Measurements from ENCODE around the gene MS4A6A.
"Not testable (repeated sequence)": the region's sequence is repeated elsewhere in the genome, so short reads cannot be mapped to it uniquely, and the experiment has no call there.

The MS4A6A gene

DNA sequence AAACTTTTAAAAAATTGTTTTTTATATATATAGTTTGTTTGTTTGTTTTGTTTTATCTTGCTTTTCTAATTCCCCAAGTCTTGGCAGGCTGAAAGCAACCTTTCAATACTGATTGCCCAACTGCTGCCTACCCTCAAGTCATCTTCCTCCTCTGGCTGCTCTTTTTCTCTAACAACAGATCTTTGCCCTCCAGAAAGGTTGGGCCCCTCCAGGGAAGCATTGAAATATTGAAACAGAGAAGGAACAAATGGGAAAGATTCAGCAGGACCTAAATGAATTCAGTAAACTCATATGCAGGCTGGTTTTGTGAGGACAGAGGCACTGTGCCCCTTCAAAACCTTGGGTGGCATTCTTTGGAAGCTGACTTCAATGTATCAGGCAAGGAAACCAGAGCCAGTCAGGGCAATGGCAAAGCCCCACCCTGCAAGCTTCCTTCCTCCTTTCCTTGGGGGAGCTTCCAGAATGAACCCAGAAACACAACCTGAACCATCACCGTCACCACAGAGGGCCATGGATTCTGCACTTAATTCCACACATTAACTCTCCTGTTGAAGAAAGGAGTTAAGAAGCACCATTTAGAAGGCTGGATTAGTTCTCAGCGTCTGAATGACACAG, 815 bp upstream of the MS4A6A start:
- no peak for DNase-seq

- no peak for DNase-seq
These were observed 7.0 kb downstream of the MS4A6A start for GRCh38 chr11:60175860-60176275.

DNA sequence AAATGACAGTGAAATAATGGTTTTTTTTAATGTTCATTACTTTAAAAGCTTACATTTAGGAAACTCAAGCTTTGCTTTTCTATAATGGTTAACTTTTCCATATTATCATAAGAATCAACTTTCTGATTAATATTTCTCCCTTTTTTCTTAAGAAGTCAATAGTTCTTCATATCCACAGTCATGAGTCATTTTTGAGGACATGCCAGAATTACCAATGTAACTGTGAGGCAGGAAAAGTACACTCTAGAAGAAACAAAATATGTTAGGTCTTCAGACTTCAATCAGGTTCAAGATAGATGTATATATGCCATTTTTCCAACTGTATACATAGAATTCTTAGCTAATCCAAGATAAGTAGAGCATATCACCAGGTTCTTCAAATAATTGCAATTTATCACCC, 10.9 kb downstream of the MS4A6A start:
- no peak for DNase-seq

- DNase-seq = no peak
These were observed 12.3 kb downstream of the MS4A6A start for GRCh38 chr11:60170566-60170965.

GRCh38 chr11:60169264-60169915, 13.5 kb downstream of the MS4A6A start:
- no peak for DNase-seq

DNA sequence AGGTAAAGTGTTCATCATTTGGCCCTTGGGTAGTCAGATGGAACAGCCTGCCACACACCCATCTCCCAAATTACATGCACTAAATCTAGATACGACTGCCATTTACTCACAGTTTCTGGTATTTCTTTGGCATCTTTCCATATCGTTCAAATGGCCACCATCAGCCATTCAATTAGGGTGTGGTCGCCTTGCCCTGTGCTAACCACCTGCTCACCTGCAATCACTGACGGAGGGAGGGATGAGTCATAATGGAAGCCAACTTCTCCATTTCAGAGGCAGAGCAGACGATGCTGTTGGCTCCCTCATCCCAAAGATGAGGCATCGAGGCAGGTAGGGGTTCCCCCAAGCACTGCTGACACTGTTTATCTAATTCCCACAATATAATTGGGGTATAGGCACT, 14.6 kb downstream of the MS4A6A start:
- no peak for DNase-seq

DNA sequence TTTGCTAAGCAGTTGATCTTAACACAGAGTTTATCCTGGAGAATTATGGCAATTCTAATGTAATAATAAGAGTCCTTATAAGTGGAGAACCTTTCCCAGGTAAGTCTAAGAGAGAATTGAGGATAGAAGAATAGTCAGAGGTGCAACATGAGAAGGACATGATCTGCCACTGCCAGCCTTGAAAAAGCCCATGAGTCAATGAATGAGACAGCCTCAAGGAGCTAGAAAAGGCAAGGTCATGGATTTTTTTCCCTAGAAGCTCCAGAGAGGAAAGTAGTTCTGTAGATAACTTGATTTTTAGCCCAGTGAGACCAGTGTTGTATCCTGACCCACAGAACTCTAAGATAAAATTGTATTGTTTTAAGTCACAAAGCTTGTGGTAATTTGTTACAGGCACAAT, 16.9 kb downstream of the MS4A6A start:
- DNase-seq = no peak

DNA sequence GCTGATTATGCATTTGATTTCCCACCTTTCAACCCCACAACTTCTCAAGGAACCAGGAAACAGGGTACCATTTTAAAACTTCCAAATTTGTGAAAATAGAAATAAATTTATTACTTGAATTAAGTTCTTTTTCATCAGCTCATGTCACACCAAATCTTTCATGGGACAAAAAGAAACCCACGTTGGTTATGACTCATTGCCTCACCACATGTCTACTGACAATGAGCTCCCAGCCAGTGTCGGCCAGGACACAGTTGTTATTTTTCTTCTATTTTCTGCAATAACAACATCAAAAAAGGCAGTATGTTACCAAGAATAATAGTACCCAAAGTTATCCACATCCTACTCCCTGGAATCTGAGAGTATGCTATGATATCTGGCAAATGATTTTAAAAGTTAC, 17.3 kb downstream of the MS4A6A start:
- DNase-seq = no peak

- no peak for DNase-seq
These were observed 18.3 kb downstream of the MS4A6A start for GRCh38 chr11:60164550-60165075.

DNA sequence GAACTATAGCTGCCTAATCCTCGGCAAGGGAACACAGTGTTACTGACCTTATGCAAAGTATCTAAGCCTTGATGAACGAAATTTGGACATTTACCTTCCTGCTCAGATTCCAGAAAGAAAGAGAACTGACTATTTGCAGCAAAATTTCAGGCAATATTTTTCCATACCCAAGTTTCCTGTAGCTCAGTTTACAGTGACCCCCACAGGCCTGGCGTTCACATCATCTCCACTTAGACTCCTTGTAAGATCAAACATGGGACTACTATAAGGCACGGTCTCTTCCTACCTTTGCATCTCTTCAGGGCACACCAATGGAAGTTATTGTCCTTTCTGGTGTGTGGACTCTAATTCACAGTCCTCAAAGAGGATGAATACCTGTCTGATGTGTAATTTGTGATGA, 21.1 kb downstream of the MS4A6A start:
- no peak for DNase-seq

DNA sequence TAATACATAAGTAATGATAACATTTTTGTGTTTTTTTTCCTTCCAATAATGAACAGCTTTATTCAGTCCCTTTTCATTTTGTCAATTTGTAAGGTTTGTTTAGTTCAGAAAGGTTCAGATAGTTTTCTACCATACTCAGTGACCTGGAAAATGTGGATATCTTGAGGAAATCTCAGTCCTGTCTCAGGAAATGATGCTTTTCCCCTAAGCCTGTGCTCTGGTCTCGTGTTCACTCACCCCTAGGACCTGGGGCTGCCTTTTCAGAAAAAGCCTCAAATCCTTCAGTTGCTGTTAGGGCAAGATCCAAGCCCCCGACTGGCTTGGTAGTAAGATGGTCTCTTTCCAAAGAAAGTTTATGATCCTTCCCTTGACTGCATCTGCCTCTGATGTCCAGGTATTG, 21.8 kb downstream of the MS4A6A start:
- DNase-seq = no peak

DNA sequence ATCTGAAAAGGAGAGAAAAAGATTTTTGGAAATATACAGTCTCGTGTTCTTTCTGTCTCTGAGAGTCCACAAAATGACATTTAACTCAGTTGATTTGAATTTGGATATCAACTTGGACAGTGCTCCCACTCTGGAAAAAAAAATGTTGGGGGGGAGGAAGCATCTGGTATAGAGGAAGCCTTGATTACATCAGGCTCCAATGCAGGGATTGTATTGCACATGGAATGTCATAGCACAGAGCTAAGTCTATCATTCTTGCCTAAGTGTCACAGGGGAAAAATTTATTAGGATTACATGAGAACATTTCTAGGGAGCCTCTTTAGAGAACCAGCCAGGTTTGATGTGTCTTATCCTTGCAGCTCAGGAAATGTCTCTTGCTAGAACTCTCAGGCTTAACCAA, 23.0 kb downstream of the MS4A6A start:
- DNase-seq = no peak

GRCh38 chr11:60159284-60159683, 23.6 kb downstream of the MS4A6A start:
- no peak for DNase-seq

- DNase-seq = no peak
These were observed 24.2 kb downstream of the MS4A6A start for GRCh38 chr11:60158636-60159035.

DNA sequence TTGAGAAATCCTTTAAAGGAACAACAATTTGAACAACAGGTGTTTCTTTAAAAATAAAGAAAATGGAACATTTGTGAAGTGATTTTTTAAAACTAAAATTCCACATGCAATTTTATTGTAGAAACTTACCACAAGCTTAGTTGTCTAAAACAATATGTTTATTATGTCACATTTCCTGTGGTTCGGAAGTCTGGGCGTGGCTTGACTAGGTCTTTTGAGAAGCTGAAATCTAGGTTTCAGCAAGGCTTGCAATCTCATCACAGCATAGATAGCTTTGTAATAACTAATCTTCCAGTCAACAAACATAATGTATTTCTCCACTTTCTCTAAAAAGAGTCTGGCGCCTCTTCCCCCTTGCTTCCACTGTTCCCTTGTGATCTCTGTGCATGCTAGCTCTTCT, 27.0 kb downstream of the MS4A6A start:
- DNase-seq = no peak

DNA sequence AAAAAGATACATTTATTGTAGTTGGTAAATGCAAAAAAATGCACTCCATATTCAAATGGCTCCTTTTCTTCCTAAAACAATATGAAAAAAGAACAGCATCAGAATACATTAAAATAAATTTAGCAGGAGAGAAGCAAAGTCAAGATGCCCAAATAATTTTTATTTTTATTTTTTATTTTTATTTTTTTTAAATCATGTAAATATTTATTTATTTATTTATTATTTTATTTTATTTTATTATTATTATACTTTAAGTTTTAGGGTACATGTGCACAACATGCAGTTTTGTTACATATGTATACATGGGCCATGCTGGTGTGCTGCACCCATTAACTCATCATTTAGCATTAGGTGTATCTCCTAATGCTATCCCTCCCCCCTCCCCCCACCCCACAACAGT, 30.2 kb downstream of the MS4A6A start:
- DNase-seq = not testable (repeated sequence)

DNA sequence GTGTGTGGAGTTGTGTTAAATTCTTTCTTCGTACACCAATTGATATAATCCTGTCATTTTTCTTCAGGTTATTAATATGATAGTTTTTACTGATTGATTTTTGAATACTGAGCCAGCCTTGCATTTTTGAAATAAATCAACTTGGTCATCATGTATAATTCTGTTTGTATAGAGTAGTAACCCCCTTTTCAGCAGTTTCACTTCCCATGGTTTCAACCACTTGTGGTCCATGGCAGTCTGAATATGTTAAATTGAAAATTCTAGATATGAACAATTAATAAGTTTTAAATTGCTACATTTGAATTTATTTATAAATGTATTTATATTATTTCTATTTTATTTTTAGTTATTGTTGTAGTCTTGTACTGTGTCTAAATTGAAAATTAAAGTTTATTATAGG, 32.6 kb downstream of the MS4A6A start:
- no peak for DNase-seq

DNA sequence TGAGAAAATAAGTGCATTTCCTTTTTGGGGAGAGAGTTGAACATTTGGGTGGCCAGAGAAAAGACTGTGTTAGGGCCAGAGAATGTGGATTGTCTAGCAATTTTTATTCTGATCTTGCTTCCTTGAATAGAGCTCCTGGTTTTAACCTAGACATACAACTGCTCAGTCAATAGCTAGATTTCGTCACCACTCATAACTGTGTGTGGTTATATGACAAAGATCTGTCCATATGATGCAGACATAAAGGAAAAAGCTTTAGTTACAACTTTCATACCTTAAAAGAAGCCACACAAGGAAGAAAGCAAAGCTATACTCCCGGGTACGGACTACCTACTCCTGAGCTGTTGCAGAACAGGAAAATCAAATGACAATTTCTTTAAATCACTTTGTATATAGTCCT, 37.2 kb downstream of the MS4A6A start:
- no peak for DNase-seq

GRCh38 chr11:60143768-60144167, 39.1 kb downstream of the MS4A6A start:
- DNase-seq = no peak

- DNase-seq = no peak
These were observed 49.0 kb downstream of the MS4A6A start for GRCh38 chr11:60133917-60134316.

GRCh38 chr11:60131912-60132311, 51.0 kb downstream of the MS4A6A start:
- no peak for DNase-seq

DNA sequence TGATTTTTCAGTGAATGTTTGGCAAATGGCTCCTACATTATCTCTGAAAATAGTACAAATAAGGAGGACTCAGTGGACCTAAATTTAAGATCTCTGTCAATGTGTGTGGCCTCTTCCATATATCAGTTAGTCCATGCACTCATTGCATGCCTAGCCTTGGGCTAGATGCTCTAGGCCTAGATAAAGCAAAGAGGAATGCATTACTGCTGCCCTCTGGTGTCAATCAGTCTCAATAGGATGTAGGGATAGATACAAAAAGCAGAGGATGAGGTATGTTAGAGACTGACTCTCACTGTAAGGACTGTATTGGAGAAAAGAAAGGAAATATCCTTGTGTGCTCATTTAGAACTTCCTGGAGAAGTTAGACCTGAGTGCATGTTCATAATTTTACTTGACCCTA, 52.4 kb downstream of the MS4A6A start:
- no peak for DNase-seq

DNA sequence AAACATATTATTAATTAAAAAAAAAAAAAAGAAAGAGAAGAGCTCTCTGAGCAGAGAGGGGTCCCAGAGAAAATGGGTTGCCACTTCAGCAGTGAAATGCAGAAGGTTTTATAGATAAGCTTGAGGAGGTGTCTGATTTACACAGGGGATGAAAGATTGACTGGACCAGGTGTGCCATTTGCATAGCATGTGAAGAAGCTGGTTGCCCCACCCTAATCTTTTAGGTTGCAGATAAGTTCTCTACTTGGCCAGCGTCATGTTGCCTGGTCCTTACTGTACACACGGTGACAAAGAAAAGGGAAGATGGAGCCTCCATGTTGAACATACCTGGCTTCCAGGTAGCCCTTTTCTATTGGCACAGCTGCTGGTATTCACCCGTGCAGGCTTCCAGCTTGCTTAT, 53.0 kb downstream of the MS4A6A start:
- DNase-seq = no peak

DNA sequence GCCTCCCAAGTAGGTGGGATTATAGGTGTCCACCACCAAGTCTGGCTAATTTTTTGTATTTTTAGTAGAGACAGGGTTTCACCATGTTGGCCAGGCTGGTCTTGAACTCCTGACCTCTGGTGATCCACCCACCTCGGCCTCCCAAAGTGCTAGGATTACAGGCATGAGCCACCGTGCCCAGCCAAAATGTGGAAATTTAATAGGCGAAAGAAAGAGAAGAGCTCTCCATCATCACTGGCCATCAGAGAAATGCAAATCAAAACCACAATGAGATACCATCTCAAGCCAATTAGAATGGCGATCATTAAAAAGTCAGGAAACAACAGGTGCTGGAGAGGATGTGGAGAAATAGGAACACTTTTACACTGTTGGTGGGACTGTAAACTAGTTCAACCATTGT, 54.0 kb downstream of the MS4A6A start:
- DNase-seq = not testable (repeated sequence)

DNA sequence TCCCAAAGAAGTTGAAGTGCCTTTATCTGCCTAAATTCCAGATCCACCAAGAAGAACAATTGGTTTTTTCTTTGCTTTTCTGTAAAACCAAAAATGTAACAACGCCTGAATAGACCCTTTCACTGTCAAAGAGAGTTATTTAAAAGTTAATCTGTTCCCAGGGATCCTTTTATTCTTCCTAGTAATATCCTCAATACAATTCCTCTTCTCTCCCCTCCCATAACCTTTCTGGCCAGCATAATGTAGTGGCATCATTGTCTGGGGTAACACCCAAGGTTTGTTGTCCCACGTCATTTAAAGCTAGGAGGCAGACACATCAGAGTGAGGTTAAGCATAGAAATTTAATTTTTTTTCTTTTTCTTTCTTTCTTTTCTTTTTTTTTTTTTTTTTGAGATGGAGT, 54.5 kb downstream of the MS4A6A start:
- no peak for DNase-seq
